HepG2 (cell line): Measurements from ENCODE around the gene IP6K3. TPM values are rescaled to one million over a fixed set of nuclear protein-coding genes. Genes with fewer than 3 reads are reported as not detected.

Source experiments
- ATAC-seq: fragments of 200-7000 bp; cut with Tn5 transposase; 3 replicates; pipeline ENCODE4 v1.9.1; 2020; ENCODE audit warnings: mild to moderate bottlenecking, moderate library complexity
- BruUV-seq: library from RNA; stranded (reverse); fragments of 400-500 nt; replicated peaks from 2 replicates; lab custom pipeline; 2021; lab: Mats Ljungman, UMichigan
- CTCF ChIA-PET: fragments of 300-600 bp; formaldehyde crosslinking; extraction: SDS; loops from one replicate; lab custom pipeline; 2021; ENCODE audit warnings: low total read pairs, inconsistent platforms, low intra/inter-chr PET ratio; lab: Yijun Ruan, JAX
- POLR2A ChIA-PET: fragments of 350-600 bp; sonication (Branson Sonifier 250); formaldehyde crosslinking; loops from one replicate; lab custom pipeline; 2020; ENCODE audit warnings: antibody characterized with exemption, inconsistent platforms; lab: Yijun Ruan, JAX
- DNase-seq: peaks from one replicate; pipeline ENCODE4 v3.0.0-alpha.2; 2015; ENCODE audit warnings: low spot score
- FAIRE-seq: peaks from 3 replicates; lab custom pipeline; 2011; peaks lifted over from hg19 to GRCh38; lab: Jason Lieb, UNC
- H2AFZ ChIP-seq: one replicate; pipeline ENCODE4 v1.6.1; 2011; ENCODE audit warnings: low read length, inconsistent platforms
- H3K27ac ChIP-seq: fragments of 300-600 bp; 3 replicates; pipeline ENCODE4 v1.8.0; 2011; ENCODE audit warnings: mixed run types, mild to moderate bottlenecking, mixed read lengths, low read length, inconsistent platforms; ENCODE audit not compliant: insufficient read depth; ENCODE audit errors: extremely low read length
- H3K27me3 ChIP-seq, 2 experiments: fragments of 200-600 bp in 1 of 2; 2 replicates in 1 of 2; 3 replicates in 1 of 2; pipeline versions ENCODE4 v1.6.0 to v1.8.0; 2011; ENCODE audit warnings: low read length in 2 of 2, mild to moderate bottlenecking in 2 of 2, moderate library complexity in 2 of 2, inconsistent platforms in 1 of 2; ENCODE audit not compliant: insufficient read depth in 2 of 2, control insufficient read depth in 1 of 2
- H3K36me3 ChIP-seq, 2 experiments: fragments of 200-600 bp in 1 of 2; replicated peaks in 1 of 2; 2 replicates in 1 of 2; 3 replicates in 1 of 2; pipeline versions ENCODE4 v1.5.1 to v1.8.0; 2011; ENCODE audit warnings: low read length in 2 of 2, inconsistent platforms in 1 of 2; ENCODE audit not compliant: insufficient read depth in 2 of 2, control insufficient read depth in 1 of 2
- H3K4me1 ChIP-seq: 2 replicates; pipeline ENCODE4 v1.5.1; 2012; ENCODE audit warnings: low read length, inconsistent platforms; ENCODE audit not compliant: insufficient read depth
- H3K4me2 ChIP-seq: 2 replicates; pipeline ENCODE4 v1.6.0; 2011; ENCODE audit warnings: low read depth, low read length, inconsistent platforms
- H3K4me3 ChIP-seq, 3 experiments: fragments of 200-600 bp in 1 of 3; sonication (generic), shearing (Covaris generic) in 1 of 3; replicated peaks in 1 of 3; 2 replicates each; pipeline ENCODE4 v1.5.1; 2011 to 2016; ENCODE audit warnings: low read length in 3 of 3, inconsistent platforms in 2 of 3, low read depth in 2 of 3, mild to moderate bottlenecking in 2 of 3, control low read depth in 1 of 3, mixed read lengths in 1 of 3; ENCODE audit not compliant: insufficient read depth in 1 of 3
- H3K79me2 ChIP-seq: one replicate; pipeline ENCODE4 v1.6.1; 2011; ENCODE audit warnings: low read length, inconsistent platforms; ENCODE audit not compliant: insufficient read depth
- H3K9ac ChIP-seq: 2 replicates; pipeline ENCODE4 v1.6.0; 2011; ENCODE audit warnings: mild to moderate bottlenecking, low read depth, low read length, inconsistent platforms; ENCODE audit not compliant: insufficient read depth
- H3K9me3 ChIP-seq: 2 replicates; pipeline ENCODE4 v1.5.1; 2012; ENCODE audit warnings: mild to moderate bottlenecking, low read length
- H4K20me1 ChIP-seq: 2 replicates; pipeline ENCODE4 v1.6.0; 2011; ENCODE audit warnings: inconsistent platforms, mild to moderate bottlenecking, low read length, moderate library complexity; ENCODE audit not compliant: insufficient read depth
- CBX1 ChIP-seq: IDR thresholded peaks from one replicate; pipeline ENCODE4 v1.6.1; 2016; ENCODE audit warnings: antibody characterized with exemption, low read depth
- CBX2 ChIP-seq, 2 experiments: fragments of 200-600 bp in 1 of 2; sonication (generic); formaldehyde crosslinking in 1 of 2; IDR thresholded peaks; 2 replicates each; pipeline versions ENCODE4 v1.7.0 to v1.8.1; 2018 to 2022; ENCODE audit warnings: low read depth in 2 of 2, low read length in 1 of 2, mild to moderate bottlenecking in 1 of 2, missing genetic modification reagents in 1 of 2
- GFI1 ChIP-seq: sonication (generic); formaldehyde crosslinking; IDR thresholded peaks from 2 replicates; pipeline ENCODE4 v1.5.0; 2020; ENCODE audit warnings: missing genetic modification reagents, mild to moderate bottlenecking, borderline replicate concordance
- HNF4A ChIP-seq: sonication (generic); formaldehyde crosslinking; IDR thresholded peaks from 2 replicates; pipeline ENCODE4 v1.4.0; 2020; ENCODE audit warnings: missing genetic modification reagents
- ZNF292 ChIP-seq: sonication (generic); formaldehyde crosslinking; IDR thresholded peaks from 2 replicates; pipeline ENCODE4 v1.8.1; 2022; ENCODE audit warnings: mild to moderate bottlenecking, low read depth, missing genetic modification reagents, borderline replicate concordance
- ZNF30 ChIP-seq: sonication (generic); formaldehyde crosslinking; IDR thresholded peaks from 2 replicates; pipeline ENCODE4 v1.5.0; 2020; ENCODE audit warnings: mild to moderate bottlenecking, missing genetic modification reagents
- ZNF430 ChIP-seq: sonication (generic); formaldehyde crosslinking; IDR thresholded peaks from 2 replicates; pipeline ENCODE4 v1.9.0; 2021; ENCODE audit warnings: mild to moderate bottlenecking, missing genetic modification reagents
- ZNF761 ChIP-seq: sonication (generic); formaldehyde crosslinking; conservative IDR thresholded peaks from 2 replicates; pipeline ENCODE4 v1.4.0; 2020; ENCODE audit warnings: mild to moderate bottlenecking, missing genetic modification reagents
- ZNF879 ChIP-seq: sonication (generic); formaldehyde crosslinking; IDR thresholded peaks from 2 replicates; pipeline ENCODE4 v1.8.1; 2023; ENCODE audit warnings: missing genetic modification reagents
- WGBS: methylation state at CpG from one replicate; pipeline ENCODE4 v1.1.6; 2017; ENCODE audit warnings: low lambda C conversion rate; 5-methylcytosine and 5-hydroxymethylcytosine counted together
- in situ Hi-C: cut with HindIII; loops from 2 replicates; pipeline ENCODE4 v1.10.0; 2017; ENCODE audit warnings: low pct_unique_long_range_greater_than_20kb; ENCODE audit not compliant: extremely low pct_ligation_motif_present
- intact Hi-C: fragments of 100-400 bp; cut with micrococcal nuclease; formaldehyde crosslinking; loops from one replicate; pipeline ENCODE4 v1.10.0; 2022; ENCODE audit not compliant: unreplicated experiment
- polyA plus RNA-seq, 8 experiments: library from polyadenylated mRNA; depleted of rRNA in 3 of 8; stranded (reverse) in 7 of 8; unstranded in 1 of 8; fragments of >200 nt; fragmentation: Illumina TruSeq in 4 of 8; extraction: Trizol in 4 of 8; gene quantifications; 2 replicates each; pipeline versions ENCODE4 v1.2.1 to v1.2.3, GENCODE V29; 2011 to 2016; ENCODE audit warnings: low read depth in 4 of 8, missing spikeins in 1 of 8, mixed read lengths in 1 of 8; ENCODE audit not compliant: insufficient read depth in 1 of 8
- total RNA-seq, 5 experiments: library from RNA; depleted of rRNA; stranded (reverse); fragments of >200 nt; fragmentation: Illumina TruSeq; extraction: Trizol; gene quantifications; 2 replicates each; pipeline ENCODE4 v1.2.3, GENCODE V29; 2016; ENCODE audit warnings: low read depth in 1 of 5
- TF ChIP-seq, protein P1 (sequence below): sonication (generic); formaldehyde crosslinking; IDR thresholded peaks from 2 replicates; pipeline ENCODE4 v1.4.0; 2020; ENCODE audit warnings: mild to moderate bottlenecking, missing genetic modification reagents
- TF ChIP-seq, protein P2 (sequence below): sonication (generic); formaldehyde crosslinking; IDR thresholded peaks from 2 replicates; pipeline ENCODE4 v1.4.0; 2020; ENCODE audit warnings: missing genetic modification reagents

Gene IP6K3
- total and polyA plus RNA-seq, 2 of the 13 experiments (the other 11 are each of a cell fraction or from before 2014, with no cell fraction given) = 0.11 to 0.18 TPM

DNA sequence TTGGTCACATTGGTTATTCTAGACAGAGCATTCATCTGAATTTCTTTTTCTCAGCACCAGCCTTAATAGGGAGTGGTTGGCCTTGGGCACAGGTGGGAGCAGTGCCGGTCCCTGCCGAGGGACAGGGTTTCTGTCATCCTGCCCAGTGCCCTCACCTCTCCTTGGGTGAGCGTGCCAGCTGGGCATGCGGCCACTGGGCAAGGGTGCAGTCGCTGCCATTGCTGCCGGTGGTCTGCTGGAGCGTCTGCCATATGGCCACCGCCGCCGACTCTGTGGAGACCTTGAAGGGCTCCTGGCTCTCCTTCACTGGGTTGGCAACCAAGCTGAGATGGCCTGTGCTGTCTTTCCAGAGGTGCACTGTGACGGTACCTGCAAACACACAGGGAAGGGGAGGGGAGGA is 18.8 kb downstream of the IP6K3 start:
- 89% methylated on average over 8 of the region's 11 CpGs for WGBS
- no peaks in the 10 kb centered on the region for H3K9me3 ChIP-seq
- no peak overlapping the region for H2AFZ ChIP-seq
- no peaks in the 10 kb centered on the region for H3K79me2 ChIP-seq
- in situ Hi-C loops = no loop called here
- H3K9ac ChIP-seq = no peak overlapping the region
- no peak for DNase-seq
- H3K4me2 ChIP-seq = no peak overlapping the region
- peaks cover 9% of the 10 kb centered on the region for H3K4me1 ChIP-seq
- CTCF ChIA-PET = no interaction called here
- no peak overlapping the region for H3K4me3 ChIP-seq
- ATAC-seq = no peak
- intact Hi-C loops = no loop called here
- no peaks in the 10 kb centered on the region for H3K36me3 ChIP-seq
- no peak overlapping the region for H3K27ac ChIP-seq
- H4K20me1 ChIP-seq = no peaks in the 10 kb centered on the region
- peaks cover 0 to 4% of the 10 kb centered on the region in 2 experiments; a peak in 3 of 5 replicates for H3K27me3 ChIP-seq
- POLR2A ChIA-PET = no interaction called here
- FAIRE-seq = no peak
- TF ChIP-seq, protein P1, sequence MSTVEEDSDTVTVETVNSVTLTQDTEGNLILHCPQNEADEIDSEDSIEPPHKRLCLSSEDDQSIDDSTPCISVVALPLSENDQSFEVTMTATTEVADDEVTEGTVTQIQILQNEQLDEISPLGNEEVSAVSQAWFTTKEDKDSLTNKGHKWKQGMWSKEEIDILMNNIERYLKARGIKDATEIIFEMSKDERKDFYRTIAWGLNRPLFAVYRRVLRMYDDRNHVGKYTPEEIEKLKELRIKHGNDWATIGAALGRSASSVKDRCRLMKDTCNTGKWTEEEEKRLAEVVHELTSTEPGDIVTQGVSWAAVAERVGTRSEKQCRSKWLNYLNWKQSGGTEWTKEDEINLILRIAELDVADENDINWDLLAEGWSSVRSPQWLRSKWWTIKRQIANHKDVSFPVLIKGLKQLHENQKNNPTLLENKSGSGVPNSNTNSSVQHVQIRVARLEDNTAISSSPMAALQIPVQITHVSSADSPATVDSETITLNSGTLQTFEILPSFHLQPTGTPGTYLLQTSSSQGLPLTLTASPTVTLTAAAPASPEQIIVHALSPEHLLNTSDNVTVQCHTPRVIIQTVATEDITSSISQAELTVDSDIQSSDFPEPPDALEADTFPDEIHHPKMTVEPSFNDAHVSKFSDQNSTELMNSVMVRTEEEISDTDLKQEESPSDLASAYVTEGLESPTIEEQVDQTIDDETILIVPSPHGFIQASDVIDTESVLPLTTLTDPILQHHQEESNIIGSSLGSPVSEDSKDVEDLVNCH (CRISPR knock-in tag) = no peak
- no TSS peak for BruUV-seq

DNA sequence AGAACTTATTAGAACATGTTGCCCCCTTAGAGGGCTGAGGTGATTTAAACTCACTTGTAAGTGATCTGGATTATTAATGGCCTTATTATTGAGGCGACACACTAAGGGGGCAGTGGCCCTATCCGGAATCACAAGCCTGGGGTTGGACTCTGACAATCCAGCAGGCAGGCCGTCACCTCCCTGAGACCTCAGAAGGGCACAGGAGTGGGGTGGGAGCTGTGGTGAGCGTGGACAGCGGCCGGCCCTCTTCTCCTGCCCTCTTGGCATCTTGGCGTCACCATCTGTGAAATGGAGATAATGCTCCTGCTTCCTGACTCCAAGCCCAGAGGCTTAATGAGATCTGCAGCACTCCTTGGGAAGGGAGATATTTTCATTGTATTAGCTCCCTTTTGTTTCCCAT is 19.6 kb downstream of the IP6K3 start:
- H3K36me3 ChIP-seq = no peaks in the 10 kb centered on the region
- no peak overlapping the region for H3K4me3 ChIP-seq
- H3K27me3 ChIP-seq = peaks cover 0 to 4% of the 10 kb centered on the region in 2 experiments; a peak in 3 of 5 replicates
- intact Hi-C loops (no loop called here), in situ Hi-C loops (no loop called here)
- TF ChIP-seq ZNF430 (CRISPR knock-in tag) (no peak), CBX2 (IDR thresholded peaks at IDR 0.05; ENCODE audit: low read depth, low read length) (no peak), CBX2 (CRISPR knock-in tag; IDR thresholded peaks at IDR 0.05; ENCODE audit: low read depth) (no peak), CBX1 (no peak), GFI1 (no peak), ZNF761 (no peak), HNF4A (CRISPR knock-in tag) (no peak), ZNF879 (CRISPR knock-in tag) (no peak), ZNF30 (no peak), ZNF292 (CRISPR knock-in tag) (no peak)
- TF ChIP-seq, protein P2, sequence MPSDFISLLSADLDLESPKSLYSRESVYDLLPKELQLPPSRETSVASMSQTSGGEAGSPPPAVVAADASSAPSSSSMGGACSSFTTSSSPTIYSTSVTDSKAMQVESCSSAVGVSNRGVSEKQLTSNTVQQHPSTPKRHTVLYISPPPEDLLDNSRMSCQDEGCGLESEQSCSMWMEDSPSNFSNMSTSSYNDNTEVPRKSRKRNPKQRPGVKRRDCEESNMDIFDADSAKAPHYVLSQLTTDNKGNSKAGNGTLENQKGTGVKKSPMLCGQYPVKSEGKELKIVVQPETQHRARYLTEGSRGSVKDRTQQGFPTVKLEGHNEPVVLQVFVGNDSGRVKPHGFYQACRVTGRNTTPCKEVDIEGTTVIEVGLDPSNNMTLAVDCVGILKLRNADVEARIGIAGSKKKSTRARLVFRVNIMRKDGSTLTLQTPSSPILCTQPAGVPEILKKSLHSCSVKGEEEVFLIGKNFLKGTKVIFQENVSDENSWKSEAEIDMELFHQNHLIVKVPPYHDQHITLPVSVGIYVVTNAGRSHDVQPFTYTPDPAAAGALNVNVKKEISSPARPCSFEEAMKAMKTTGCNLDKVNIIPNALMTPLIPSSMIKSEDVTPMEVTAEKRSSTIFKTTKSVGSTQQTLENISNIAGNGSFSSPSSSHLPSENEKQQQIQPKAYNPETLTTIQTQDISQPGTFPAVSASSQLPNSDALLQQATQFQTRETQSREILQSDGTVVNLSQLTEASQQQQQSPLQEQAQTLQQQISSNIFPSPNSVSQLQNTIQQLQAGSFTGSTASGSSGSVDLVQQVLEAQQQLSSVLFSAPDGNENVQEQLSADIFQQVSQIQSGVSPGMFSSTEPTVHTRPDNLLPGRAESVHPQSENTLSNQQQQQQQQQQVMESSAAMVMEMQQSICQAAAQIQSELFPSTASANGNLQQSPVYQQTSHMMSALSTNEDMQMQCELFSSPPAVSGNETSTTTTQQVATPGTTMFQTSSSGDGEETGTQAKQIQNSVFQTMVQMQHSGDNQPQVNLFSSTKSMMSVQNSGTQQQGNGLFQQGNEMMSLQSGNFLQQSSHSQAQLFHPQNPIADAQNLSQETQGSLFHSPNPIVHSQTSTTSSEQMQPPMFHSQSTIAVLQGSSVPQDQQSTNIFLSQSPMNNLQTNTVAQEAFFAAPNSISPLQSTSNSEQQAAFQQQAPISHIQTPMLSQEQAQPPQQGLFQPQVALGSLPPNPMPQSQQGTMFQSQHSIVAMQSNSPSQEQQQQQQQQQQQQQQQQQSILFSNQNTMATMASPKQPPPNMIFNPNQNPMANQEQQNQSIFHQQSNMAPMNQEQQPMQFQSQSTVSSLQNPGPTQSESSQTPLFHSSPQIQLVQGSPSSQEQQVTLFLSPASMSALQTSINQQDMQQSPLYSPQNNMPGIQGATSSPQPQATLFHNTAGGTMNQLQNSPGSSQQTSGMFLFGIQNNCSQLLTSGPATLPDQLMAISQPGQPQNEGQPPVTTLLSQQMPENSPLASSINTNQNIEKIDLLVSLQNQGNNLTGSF (CRISPR knock-in tag) = no peak
- no peaks in the 10 kb centered on the region for H3K79me2 ChIP-seq
- WGBS = 65% methylated on average over 7 of the region's 7 CpGs
- ChIA-PET POLR2A (no interaction called here), CTCF (no interaction called here)
- no peak for ATAC-seq
- no peak for FAIRE-seq
- no peak overlapping the region for H2AFZ ChIP-seq
- no peak overlapping the region for H3K27ac ChIP-seq
- H3K9me3 ChIP-seq = no peaks in the 10 kb centered on the region
- no peak for DNase-seq
- no TSS peak for BruUV-seq
- H3K4me1 ChIP-seq = peaks cover under 1% of the 10 kb centered on the region; the same call in 1 of the 2 replicates
- H3K4me2 ChIP-seq = no peak overlapping the region
- no peaks in the 10 kb centered on the region for H4K20me1 ChIP-seq
- H3K9ac ChIP-seq = no peak overlapping the region
